ENCODE measurements around the gene ATP11B.

The ATP11B gene

GRCh38 chr3:182783106-182783505, 10.2 kb upstream of the ATP11B start:
- DNase-seq, result no peak
- Mint-ChIP-seq H3K9me3 (no peaks in the 10 kb centered on the region), H3K36me3 (ENCODE audit: low read depth) (no peaks in the 10 kb centered on the region), H3K4me3 (no peak overlapping the region), H3K27ac (no peak overlapping the region), H3K4me1 (no peaks in the 10 kb centered on the region), H3K27me3 (ENCODE audit: low read depth, poor library complexity) (peaks cover 38% of the 10 kb centered on the region)
- no peak for TF ChIP-seq CTCF (IDR thresholded peaks at IDR 0.05)

GRCh38 chr3:182784542-182784941, 8.8 kb upstream of the ATP11B start:
- H3K27me3 Mint-ChIP-seq (ENCODE audit: low read depth, poor library complexity), result peaks cover 39% of the 10 kb centered on the region
- no peak overlapping the region for H3K4me3 Mint-ChIP-seq
- H3K36me3 Mint-ChIP-seq (ENCODE audit: low read depth), result no peaks in the 10 kb centered on the region
- H3K4me1 Mint-ChIP-seq, result no peaks in the 10 kb centered on the region
- no peak for DNase-seq
- no peak overlapping the region for H3K27ac Mint-ChIP-seq
- no peak for TF ChIP-seq CTCF (IDR thresholded peaks at IDR 0.05)
- no peaks in the 10 kb centered on the region for H3K9me3 Mint-ChIP-seq

GRCh38 chr3:182785142-182785541, 8.2 kb upstream of the ATP11B start:
- DNase-seq, result no peak
- TF ChIP-seq CTCF (IDR thresholded peaks at IDR 0.05), result no peak
- Mint-ChIP-seq H3K4me3 (no peak overlapping the region), H3K27me3 (ENCODE audit: low read depth, poor library complexity) (peaks cover 35% of the 10 kb centered on the region), H3K36me3 (ENCODE audit: low read depth) (no peaks in the 10 kb centered on the region), H3K9me3 (no peaks in the 10 kb centered on the region), H3K27ac (no peak overlapping the region), H3K4me1 (no peaks in the 10 kb centered on the region)

GRCh38 chr3:182785756-182786155, 7.5 kb upstream of the ATP11B start:
- Mint-ChIP-seq H3K9me3 (no peaks in the 10 kb centered on the region), H3K4me3 (no peak overlapping the region), H3K27me3 (ENCODE audit: low read depth, poor library complexity) (peaks cover 35% of the 10 kb centered on the region), H3K36me3 (ENCODE audit: low read depth) (no peaks in the 10 kb centered on the region), H3K4me1 (no peaks in the 10 kb centered on the region), H3K27ac (no peak overlapping the region)
- TF ChIP-seq CTCF (IDR thresholded peaks at IDR 0.05), result no peak
- DNase-seq, result no peak

GRCh38 chr3:182786564-182787196, 6.6 kb upstream of the ATP11B start:
- Mint-ChIP-seq H3K27ac (no peak overlapping the region), H3K9me3 (no peaks in the 10 kb centered on the region), H3K4me3 (no peak overlapping the region), H3K27me3 (ENCODE audit: low read depth, poor library complexity) (peaks cover 35% of the 10 kb centered on the region), H3K36me3 (ENCODE audit: low read depth) (no peaks in the 10 kb centered on the region), H3K4me1 (no peaks in the 10 kb centered on the region)
- TF ChIP-seq CTCF (IDR thresholded peaks at IDR 0.05), result no peak
- no peak for DNase-seq

GRCh38 chr3:182787302-182788036, 5.8 kb upstream of the ATP11B start:
- no peak for TF ChIP-seq CTCF (IDR thresholded peaks at IDR 0.05)
- H3K27ac Mint-ChIP-seq, result no peak overlapping the region
- no peaks in the 10 kb centered on the region for H3K4me1 Mint-ChIP-seq
- no peaks in the 10 kb centered on the region for H3K36me3 Mint-ChIP-seq (ENCODE audit: low read depth)
- no peak overlapping the region for H3K4me3 Mint-ChIP-seq
- no peaks in the 10 kb centered on the region for H3K9me3 Mint-ChIP-seq
- no peak for DNase-seq
- peaks cover 31% of the 10 kb centered on the region for H3K27me3 Mint-ChIP-seq (ENCODE audit: low read depth, poor library complexity)
